HG03280 (cell line): ENCODE data around the gene PIGA.
"Not testable (repeated sequence)": the region's sequence is repeated elsewhere in the genome, so short reads cannot be mapped to it uniquely, and the experiment has no call there.

Source experiments
- ATAC-seq: cut with Tn5 transposase; IDR thresholded peaks from one replicate; pipeline ENCODE4 v1.9.1; 2021; ENCODE audit warnings: mild to moderate bottlenecking, moderate library complexity; ENCODE audit not compliant: unreplicated experiment

PIGA gene

GRCh38 chrX:15322072-15322471 is 13.3 kb downstream of the PIGA start:
- no peak for ATAC-seq

- no peak for ATAC-seq
Observed at GRCh38 chrX:15321447-15321846, 13.9 kb downstream of the PIGA start.

- ATAC-seq = no peak
Observed at GRCh38 chrX:15320297-15320696, 15.0 kb downstream of the PIGA start.

GRCh38 chrX:15319075-15319474 is 16.2 kb downstream of the PIGA start:
- no peak for ATAC-seq

DNA sequence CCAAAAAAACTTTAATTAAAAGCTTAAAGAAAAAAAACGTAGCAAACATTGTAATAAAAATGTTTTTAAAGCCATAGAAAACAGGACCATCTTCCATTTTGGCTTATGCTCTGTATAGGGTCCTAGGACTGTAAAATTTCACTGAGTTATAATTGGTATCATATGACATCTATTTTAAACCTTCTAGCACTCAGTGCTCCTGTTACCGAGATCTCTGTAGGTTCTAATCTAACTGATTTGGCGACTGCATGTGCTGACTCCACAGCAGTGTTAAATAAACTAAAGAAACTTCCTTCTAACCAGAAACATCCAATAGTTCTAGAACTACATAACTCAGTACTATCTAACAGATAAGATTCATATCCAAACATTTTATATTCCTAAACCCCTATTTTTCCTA is 19.8 kb downstream of the PIGA start, which contains the start of gene ASB11:
TSS of gene ASB11 (minus strand) at position 132 of the 400 bp plus-strand sequence. CDS start at position 97, 35 bp downstream.
- no peak for ATAC-seq

DNA sequence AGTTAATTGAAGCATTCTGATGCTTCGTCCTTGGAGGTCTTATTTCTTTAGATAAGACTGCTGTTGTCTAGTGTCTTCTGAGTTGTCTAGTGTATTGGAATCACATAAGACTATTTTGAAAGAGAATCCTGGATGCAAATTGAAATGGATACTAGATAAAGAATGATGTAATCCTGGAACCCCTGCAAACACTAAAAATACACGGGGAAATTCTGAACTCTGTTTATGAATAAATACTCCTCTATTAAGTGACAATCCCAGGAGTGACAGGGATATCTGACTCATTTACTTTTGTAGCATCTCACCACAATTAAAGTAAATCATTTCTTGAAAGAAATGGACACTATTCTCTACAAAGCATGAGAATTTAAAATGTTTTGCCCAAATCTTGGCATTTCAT is 20.9 kb downstream of the PIGA start:
- no peak for ATAC-seq

DNA sequence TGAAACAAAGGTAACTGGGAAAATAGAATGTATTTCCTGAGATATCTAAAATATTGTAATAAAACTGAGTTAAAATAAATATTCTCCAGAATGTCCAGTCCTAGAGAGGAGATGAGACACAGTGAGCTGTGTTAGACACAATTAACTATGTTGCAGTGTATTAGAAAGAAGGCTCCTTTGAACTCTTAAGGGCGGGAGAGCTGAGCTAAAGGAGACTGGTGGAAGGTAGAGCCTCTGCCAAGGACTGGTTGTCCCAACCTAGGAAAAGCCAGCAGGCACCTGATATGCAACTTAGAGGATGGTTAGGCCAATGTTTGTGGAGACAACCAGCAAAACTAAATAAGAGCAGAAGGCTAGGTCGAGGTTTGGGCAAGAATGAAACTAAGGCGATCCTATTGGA is 24.2 kb downstream of the PIGA start:
- ATAC-seq = no peak

GRCh38 chrX:15310117-15310516 is 25.2 kb downstream of the PIGA start:
- ATAC-seq = no peak

- ATAC-seq = not testable (repeated sequence)
Observed at GRCh38 chrX:15305899-15306298, 29.4 kb downstream of the PIGA start.

GRCh38 chrX:15301924-15302323 is 33.4 kb downstream of the PIGA start:
- no peak for ATAC-seq

- no peak for ATAC-seq
Observed at GRCh38 chrX:15299941-15300851, 35.1 kb downstream of the PIGA start.

- no peak for ATAC-seq
Observed at GRCh38 chrX:15298780-15299179, 36.5 kb downstream of the PIGA start.

DNA sequence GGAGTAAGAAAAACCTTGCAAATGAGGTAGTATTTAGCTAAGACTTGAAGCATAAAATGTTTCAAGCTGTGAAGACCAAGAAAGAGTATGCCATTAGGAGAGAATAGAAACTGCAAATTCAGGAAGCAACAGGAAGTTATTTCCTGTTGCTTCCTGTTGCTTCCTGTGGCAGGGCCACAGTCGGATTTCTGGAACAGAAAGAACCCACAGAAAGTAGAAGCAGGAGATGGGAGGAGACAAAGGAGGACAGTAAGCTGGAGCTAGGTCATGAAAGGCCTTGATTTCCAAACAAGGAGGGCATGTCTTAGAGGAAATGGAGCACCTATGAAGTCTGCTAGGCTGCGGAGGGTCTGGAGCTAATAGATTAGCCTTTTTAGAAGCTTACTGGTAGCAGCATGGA is 37.1 kb downstream of the PIGA start:
- no peak for ATAC-seq

GRCh38 chrX:15293451-15293850 is 41.9 kb downstream of the PIGA start:
- ATAC-seq = no peak

DNA sequence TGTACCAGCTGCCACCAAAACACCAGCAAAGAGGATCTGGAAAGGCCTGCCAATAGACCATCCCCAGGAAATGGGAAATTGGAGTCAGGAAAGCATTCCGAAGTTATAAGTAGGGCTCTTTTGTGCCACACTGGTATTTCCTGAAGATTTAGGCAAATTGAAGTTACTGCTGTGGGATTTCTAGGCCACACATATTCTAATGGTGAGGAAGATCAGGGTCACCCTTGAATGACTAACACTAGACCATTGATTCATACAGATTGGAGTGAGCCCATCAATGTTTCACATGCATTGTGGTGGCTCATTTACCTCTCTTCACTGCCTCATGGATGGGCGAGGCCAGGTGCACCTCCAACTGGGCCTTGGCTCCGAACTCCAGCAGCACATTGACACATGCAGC is 42.5 kb downstream of the PIGA start:
- ATAC-seq = no peak

- ATAC-seq = no peak
Observed at GRCh38 chrX:15277604-15278003, 57.7 kb downstream of the PIGA start.

- ATAC-seq = no peak
Observed at GRCh38 chrX:15274946-15275345, 60.4 kb downstream of the PIGA start.

- not testable (repeated sequence) for ATAC-seq
Observed at GRCh38 chrX:15273275-15273674, 62.0 kb downstream of the PIGA start.

- ATAC-seq = no peak
Observed at GRCh38 chrX:15271757-15272156, 63.6 kb downstream of the PIGA start.

GRCh38 chrX:15269618-15270521 is 65.5 kb downstream of the PIGA start, which contains the start of gene ASB9:
Gene ASB9 (minus strand): TSS chrX:15270083. CDS start chrX:15269874, 209 bp downstream.
- no peak for ATAC-seq
